Neuronal stem cell (in vitro differentiated cells): ENCODE results near the gene PHKG2.

Source experiments
- DNase-seq: peaks from one replicate; pipeline ENCODE4 v3.0.0-alpha.2; 2013; ENCODE audit warnings: low spot score
- H2AFZ ChIP-seq: one replicate; pipeline ENCODE4 v1.6.1; 2013; ENCODE audit warnings: mild to moderate bottlenecking, low read length, inconsistent platforms
- H2AK5ac ChIP-seq: 2 replicates; pipeline ENCODE4 v1.6.1; 2013; ENCODE audit warnings: low read depth, mild to moderate bottlenecking, inconsistent platforms, low read length, moderate library complexity, mixed read lengths
- H2BK120ac ChIP-seq: 2 replicates; pipeline ENCODE4 v1.6.1; 2013; ENCODE audit warnings: low read depth, mild to moderate bottlenecking, inconsistent platforms, low read length, moderate library complexity, mixed read lengths
- H2BK12ac ChIP-seq: one replicate; pipeline ENCODE4 v1.6.1; 2013; ENCODE audit warnings: low read length, inconsistent platforms
- H2BK15ac ChIP-seq: 2 replicates; pipeline ENCODE4 v1.6.1; 2013; ENCODE audit warnings: mild to moderate bottlenecking, low read length, inconsistent platforms, mixed read lengths
- H2BK5ac ChIP-seq: one replicate; pipeline ENCODE4 v1.6.1; 2013; ENCODE audit warnings: inconsistent platforms, mild to moderate bottlenecking, low read length, moderate library complexity
- H3K14ac ChIP-seq: one replicate; pipeline ENCODE4 v1.6.1; 2013; ENCODE audit warnings: low read length, inconsistent platforms
- H3K18ac ChIP-seq: 2 replicates; pipeline ENCODE4 v1.6.1; 2013; ENCODE audit warnings: low read length, inconsistent platforms
- H3K23ac ChIP-seq: 2 replicates; pipeline ENCODE4 v1.6.1; 2013; ENCODE audit warnings: low read depth, mild to moderate bottlenecking, mixed read lengths, low read length, inconsistent platforms; ENCODE audit not compliant: poor library complexity
- H3K27ac ChIP-seq: replicated peaks from 3 replicates; pipeline ENCODE4 v1.5.1; 2013; ENCODE audit warnings: low read length, inconsistent platforms
- H3K27me3 ChIP-seq, 3 experiments: 2 replicates each; pipeline ENCODE4 v1.6.1; 2013; ENCODE audit warnings: low read length in 3 of 3, mild to moderate bottlenecking in 2 of 3, inconsistent platforms in 1 of 3, low read depth in 1 of 3, mixed read lengths in 1 of 3, moderate library complexity in 1 of 3; ENCODE audit not compliant: control insufficient read depth in 3 of 3, insufficient read depth in 3 of 3
- H3K36me3 ChIP-seq, 2 donors: replicated peaks in 1 of 2; 2 replicates each; pipeline ENCODE4 v1.6.1; 2013; ENCODE audit warnings: low read length in 2 of 2; ENCODE audit not compliant: control insufficient read depth in 2 of 2, insufficient read depth in 2 of 2
- H3K4ac ChIP-seq: 2 replicates; pipeline ENCODE4 v1.6.1; 2013; ENCODE audit warnings: inconsistent platforms, mild to moderate bottlenecking, low read length, moderate library complexity
- H3K4me1 ChIP-seq, 2 donors: 1 replicate in 1 of 2; 2 replicates in 1 of 2; pipeline ENCODE4 v1.6.1; 2013; ENCODE audit warnings: low read length in 2 of 2, low read depth in 1 of 2; ENCODE audit not compliant: control insufficient read depth in 2 of 2, insufficient read depth in 1 of 2
- H3K4me2 ChIP-seq: one replicate; pipeline ENCODE4 v1.6.1; 2013; ENCODE audit warnings: mild to moderate bottlenecking, low read length, inconsistent platforms; ENCODE audit not compliant: insufficient read depth, poor library complexity, severe bottlenecking
- H3K4me3 ChIP-seq, 2 donors: 2 replicates each; pipeline ENCODE4 v1.5.1; 2013; ENCODE audit warnings: low read length in 2 of 2, mild to moderate bottlenecking in 2 of 2, inconsistent platforms in 1 of 2, moderate library complexity in 1 of 2
- H3K79me1 ChIP-seq: one replicate; pipeline ENCODE4 v1.6.1; 2013; ENCODE audit warnings: low read depth, mild to moderate bottlenecking, inconsistent platforms, low read length, moderate library complexity
- H3K9ac ChIP-seq: one replicate; pipeline ENCODE4 v1.6.1; 2013; ENCODE audit warnings: mild to moderate bottlenecking, low read depth, low read length, inconsistent platforms; ENCODE audit not compliant: poor library complexity
- H3K9me3 ChIP-seq, 2 donors: replicated peaks in 1 of 2; 2 replicates each; pipeline versions ENCODE3 to v1.6.1; 2013; ENCODE audit warnings: low read length in 2 of 2, mild to moderate bottlenecking in 2 of 2, inconsistent platforms in 1 of 2, low read depth in 1 of 2, mixed read lengths in 1 of 2, moderate library complexity in 1 of 2; ENCODE audit not compliant: control insufficient read depth in 2 of 2, insufficient read depth in 1 of 2
- H4K8ac ChIP-seq: one replicate; pipeline ENCODE4 v1.6.1; 2013; ENCODE audit warnings: low read depth, mild to moderate bottlenecking, inconsistent platforms, low read length, moderate library complexity
- H4K91ac ChIP-seq: one replicate; pipeline ENCODE4 v1.6.1; 2013; ENCODE audit warnings: low read length, low read depth, mild to moderate bottlenecking, inconsistent platforms; ENCODE audit not compliant: poor library complexity
- whole genome bisulfite sequencing, 2 donors: extraction: QIAGEN DNeasy Blood & Tissue Kit; methylation state at CpG; one replicate each; pipeline ENCODE4 v1.1.7; 2013; ENCODE audit warnings: missing lambda C conversion rate in 2 of 2, mixed read lengths in 1 of 2; ENCODE audit not compliant: insufficient read length in 2 of 2, insufficient replicate concordance in 1 of 2; ENCODE audit errors: extremely low coverage in 2 of 2; 5-methylcytosine and 5-hydroxymethylcytosine counted together

PHKG2 gene

DNA sequence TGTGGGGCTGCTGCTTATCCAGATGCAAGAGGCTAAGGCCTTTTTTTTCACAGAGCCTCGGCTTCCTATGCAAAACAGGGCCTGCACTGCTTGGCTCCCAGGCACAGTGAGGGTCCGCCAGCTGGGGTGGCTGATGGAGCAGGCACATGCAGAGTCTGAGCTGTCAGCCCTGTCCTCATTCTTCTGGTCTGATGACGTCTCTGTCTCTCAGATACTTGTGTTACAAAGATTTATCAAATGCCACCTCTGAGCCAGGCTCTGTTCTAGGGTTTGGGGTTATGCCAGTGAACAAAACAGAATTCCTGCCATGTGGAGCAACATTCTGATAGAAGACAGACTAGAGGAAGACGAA, 18.7 kb downstream of the PHKG2 start:
- WGBS, 2 donors, result no CpG with 5 or more reads among the region's 4 CpGs
- peaks cover 71 to 93% of the 10 kb centered on the region in 2 donors for H3K36me3 ChIP-seq

DNA sequence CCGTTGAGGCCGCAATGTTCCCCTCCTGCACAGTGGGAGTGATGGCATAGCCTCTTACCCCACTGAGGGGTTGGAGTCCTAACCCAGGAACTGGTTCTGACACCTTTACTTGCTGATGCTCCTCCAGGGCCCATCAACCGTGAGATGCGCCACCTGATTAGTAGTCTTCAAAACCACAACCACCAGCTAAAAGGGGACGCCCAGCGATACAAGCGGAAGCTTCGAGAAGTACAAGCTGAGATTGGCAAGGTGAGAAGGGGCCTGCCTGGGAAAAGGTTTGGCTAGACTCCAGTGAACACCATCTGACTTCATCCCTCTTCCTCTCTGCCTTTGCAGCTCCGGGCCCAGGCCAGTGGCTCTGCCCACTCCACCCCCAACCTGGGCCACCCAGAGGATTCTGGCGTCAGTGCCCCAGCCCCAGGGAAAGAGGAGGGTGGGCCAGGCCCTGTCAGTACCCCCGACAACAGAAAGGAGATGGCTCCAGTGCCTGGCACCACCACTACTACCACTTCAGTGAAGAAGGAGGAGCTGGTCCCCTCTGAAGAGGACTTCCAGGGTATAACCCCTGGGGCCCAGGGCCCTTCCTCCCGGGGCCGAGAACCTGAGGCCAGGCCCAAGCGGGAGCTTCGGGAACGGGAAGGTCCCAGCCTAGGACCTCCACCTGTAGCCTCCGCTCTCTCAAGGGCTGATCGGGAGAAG, 19.7 kb downstream of the PHKG2 start:
- Histone ChIP-seq H3K36me3 (peaks cover 81 to 100% of the 10 kb centered on the region in 2 donors), H2AFZ (no peak overlapping the region), H3K27ac (no peak overlapping the region), H4K91ac (no peak overlapping the region), H3K4me3 (no peak overlapping the region), H2AK5ac (no peak overlapping the region), H3K23ac (no peak overlapping the region), H3K4me2 (no peak overlapping the region), H3K14ac (no peak overlapping the region), H3K9ac (no peak overlapping the region), H2BK12ac (no peak overlapping the region), H2BK120ac (no peak overlapping the region), H4K8ac (no peak overlapping the region), H3K18ac (no peak overlapping the region), H3K27me3 (no peaks in the 10 kb centered on the region), H3K79me1 (peaks cover 20% of the 10 kb centered on the region), H2BK5ac (no peak overlapping the region), H3K4ac (no peak overlapping the region), H3K4me1 (peaks cover under 1 to 6% of the 10 kb centered on the region in 2 donors), H3K9me3 (peaks cover 0 to 1% of the 10 kb centered on the region in 2 donors), H2BK15ac (no peak overlapping the region)
- no peak for DNase-seq
- WGBS, 2 donors, result no CpG with 5 or more reads among the region's 18 CpGs

More for the DNA sequence above, 18.7 kb downstream of the PHKG2 start:
- no peak overlapping the region for H3K4ac ChIP-seq
- DNase-seq, result no peak
- no peak overlapping the region for H3K23ac ChIP-seq
- H2BK120ac ChIP-seq, result no peak overlapping the region
- no peak overlapping the region for H3K27ac ChIP-seq
- H3K14ac ChIP-seq, result no peak overlapping the region
- H2BK15ac ChIP-seq, result no peak overlapping the region
- no peak overlapping the region for H3K9ac ChIP-seq
- H3K4me3 ChIP-seq, result no peak overlapping the region
- H3K4me2 ChIP-seq, result no peak overlapping the region
- H2AFZ ChIP-seq, result no peak overlapping the region
- no peak overlapping the region for H4K91ac ChIP-seq
- H2BK5ac ChIP-seq, result no peak overlapping the region
- peaks cover 0 to 1% of the 10 kb centered on the region in 2 donors for H3K9me3 ChIP-seq
- no peak overlapping the region for H2BK12ac ChIP-seq
- no peak overlapping the region for H4K8ac ChIP-seq
- H3K4me1 ChIP-seq, result peaks cover 3 to 10% of the 10 kb centered on the region in 2 donors
- H2AK5ac ChIP-seq, result no peak overlapping the region
- no peak overlapping the region for H3K18ac ChIP-seq
- H3K79me1 ChIP-seq, result peaks cover 22% of the 10 kb centered on the region
- no peaks in the 10 kb centered on the region for H3K27me3 ChIP-seq

DNA sequence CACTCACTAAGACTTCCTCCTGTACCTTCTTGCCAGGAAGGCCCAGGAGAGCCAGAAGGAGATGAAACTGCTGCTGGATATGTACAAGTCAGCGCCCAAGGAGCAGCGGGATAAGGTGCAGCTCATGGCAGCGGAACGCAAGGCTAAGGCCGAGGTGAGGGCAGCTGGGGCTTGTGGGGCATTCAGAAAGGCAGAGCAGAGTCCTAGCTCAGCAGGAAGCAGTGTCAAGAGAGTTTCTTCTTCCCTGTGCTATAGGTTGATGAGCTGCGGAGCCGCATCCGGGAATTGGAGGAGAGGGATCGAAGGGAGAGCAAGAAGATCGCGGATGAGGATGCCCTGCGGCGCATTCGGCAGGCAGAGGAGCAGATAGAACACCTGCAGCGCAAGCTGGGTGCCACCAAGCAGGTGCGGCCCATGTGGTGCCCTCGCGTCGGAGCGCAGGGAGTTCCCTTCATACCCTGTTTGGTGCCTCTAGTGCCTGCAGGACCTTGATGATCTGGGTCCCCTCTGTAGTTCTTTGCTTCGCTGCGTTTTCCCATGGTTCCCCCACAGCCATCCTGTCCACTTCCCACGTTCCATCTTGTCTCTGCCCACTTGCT, 20.5 kb downstream of the PHKG2 start:
- no peak overlapping the region for H2BK12ac ChIP-seq
- no peak overlapping the region for H4K91ac ChIP-seq
- no peak overlapping the region for H2BK5ac ChIP-seq
- peaks cover 14% of the 10 kb centered on the region for H3K79me1 ChIP-seq
- H3K4me1 ChIP-seq, result no peaks in the 10 kb centered on the region
- no peak overlapping the region for H3K4ac ChIP-seq
- WGBS, 2 donors, result no CpG with 5 or more reads among the region's 23 CpGs
- H3K4me2 ChIP-seq, result no peak overlapping the region
- no peak overlapping the region for H3K9ac ChIP-seq
- H3K14ac ChIP-seq, result no peak overlapping the region
- H2AFZ ChIP-seq, result no peak overlapping the region
- H3K23ac ChIP-seq, result no peak overlapping the region
- H3K9me3 ChIP-seq, result peaks cover 0 to 1% of the 10 kb centered on the region in 2 donors
- no peak overlapping the region for H4K8ac ChIP-seq
- H3K4me3 ChIP-seq, result no peak overlapping the region
- H2BK120ac ChIP-seq, result no peak overlapping the region
- DNase-seq, result no peak
- no peak overlapping the region for H3K18ac ChIP-seq
- peaks cover 84 to 100% of the 10 kb centered on the region in 2 donors for H3K36me3 ChIP-seq
- no peaks in the 10 kb centered on the region for H3K27me3 ChIP-seq
- H2BK15ac ChIP-seq, result no peak overlapping the region
- H2AK5ac ChIP-seq, result no peak overlapping the region
- no peak overlapping the region for H3K27ac ChIP-seq

DNA sequence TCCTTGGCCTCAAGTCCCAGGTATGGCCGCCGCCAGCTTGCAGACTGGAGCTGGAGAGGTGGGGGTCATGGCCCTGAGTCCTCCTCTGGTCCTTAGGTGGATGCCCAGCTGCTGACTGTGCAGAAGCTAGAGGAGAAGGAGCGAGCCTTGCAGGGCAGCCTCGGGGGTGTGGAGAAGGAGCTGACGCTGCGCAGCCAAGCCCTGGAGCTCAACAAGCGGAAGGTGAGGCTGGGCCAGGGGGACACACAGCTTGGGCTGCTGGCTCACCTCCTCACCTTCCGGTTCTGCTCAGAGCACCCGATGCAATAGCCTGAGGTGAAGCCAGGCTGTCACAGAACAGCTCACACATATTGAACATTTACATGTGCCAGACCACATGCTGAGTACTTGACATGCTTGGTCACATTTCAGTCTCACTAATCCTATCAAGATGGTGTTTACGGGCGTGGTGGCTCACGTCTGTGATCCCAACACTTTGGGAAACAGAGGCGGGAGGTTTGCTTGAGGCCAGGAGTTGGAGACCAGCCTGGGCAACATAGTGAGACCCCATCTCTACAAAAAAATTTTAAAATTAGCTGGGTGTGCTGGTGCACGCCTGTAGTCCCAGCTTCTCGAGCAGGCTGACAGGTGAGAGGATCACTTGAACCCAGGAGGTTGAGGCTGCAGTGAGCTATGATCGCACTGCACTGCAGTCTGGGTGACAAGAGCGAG, 21.3 kb downstream of the PHKG2 start:
- no peak for DNase-seq
- WGBS, 2 donors, result no CpG with 5 or more reads among the region's 17 CpGs

More for the DNA sequence above, 21.3 kb downstream of the PHKG2 start:
- H2BK120ac ChIP-seq, result no peak overlapping the region
- H3K79me1 ChIP-seq, result peaks cover 9% of the 10 kb centered on the region
- H3K4me2 ChIP-seq, result no peak overlapping the region
- H3K4me1 ChIP-seq, result no peaks in the 10 kb centered on the region
- H4K91ac ChIP-seq, result no peak overlapping the region
- H2AK5ac ChIP-seq, result no peak overlapping the region
- no peak overlapping the region for H3K4me3 ChIP-seq
- no peak overlapping the region for H3K18ac ChIP-seq
- no peak overlapping the region for H3K4ac ChIP-seq
- H3K14ac ChIP-seq, result no peak overlapping the region
- H2BK12ac ChIP-seq, result no peak overlapping the region
- H2BK15ac ChIP-seq, result no peak overlapping the region
- no peak overlapping the region for H3K23ac ChIP-seq
- H3K27me3 ChIP-seq, result no peaks in the 10 kb centered on the region
- H3K27ac ChIP-seq, result no peak overlapping the region
- H3K36me3 ChIP-seq, result peaks cover 83 to 100% of the 10 kb centered on the region in 2 donors
- H2BK5ac ChIP-seq, result no peak overlapping the region
- H3K9ac ChIP-seq, result no peak overlapping the region
- H4K8ac ChIP-seq, result no peak overlapping the region
- peaks cover 0 to 1% of the 10 kb centered on the region in 2 donors for H3K9me3 ChIP-seq
- no peak overlapping the region for H2AFZ ChIP-seq
